MG63 (cell line): ENCODE results near the gene NRN1. TPM values are rescaled to one million over a fixed set of nuclear protein-coding genes. Genes with fewer than 3 reads are reported as not detected.
A peak's percentile ranks its signal among the peaks of the same experiment; 100 is the strongest.
"Not testable (repeated sequence)": the region's sequence is repeated elsewhere in the genome, so short reads cannot be mapped to it uniquely, and the experiment has no call there.

Source experiments
- DNase-seq: peaks from one replicate; pipeline ENCODE4 v3.0.0-alpha.2; 2020
- H3K27me3 ChIP-seq: fragments of 250-450 bp; sonication (Bioruptor Pico); 2 replicates; pipeline ENCODE4 v1.5.1; 2020; ENCODE audit warnings: mild to moderate bottlenecking, moderate library complexity
- H3K36me3 ChIP-seq: fragments of 250-450 bp; sonication (Bioruptor Pico); 2 replicates; pipeline ENCODE4 v1.5.1; 2020; ENCODE audit warnings: mild to moderate bottlenecking, moderate library complexity
- H3K4me3 ChIP-seq: fragments of 250-450 bp; sonication (Bioruptor Pico); 2 replicates; pipeline ENCODE4 v1.5.1; 2020; ENCODE audit warnings: mild to moderate bottlenecking, moderate library complexity
- H3K9me3 ChIP-seq: fragments of 250-450 bp; sonication (Bioruptor Pico); 2 replicates; pipeline ENCODE4 v1.5.1; 2020; ENCODE audit warnings: mild to moderate bottlenecking, moderate library complexity
- total RNA-seq: library from RNA; depleted of rRNA; stranded (reverse); fragments of >200 nt; shearing (Covaris generic); gene quantifications from 2 replicates; pipeline ENCODE4 v1.2.3, GENCODE V29; 2014; ENCODE audit warnings: low replicate concordance

NRN1 gene
- total RNA-seq, 1 experiment from 2014 or later: 44.1 TPM

GRCh38 chr6:5995658-5995948, 11.1 kb downstream of the NRN1 start:
- Histone ChIP-seq H3K36me3 (peaks cover 4% of the 10 kb centered on the region), H3K4me3 (no peak overlapping the region; the same call in 1 of the 2 replicates), H3K27me3 (no peaks in the 10 kb centered on the region), H3K9me3 (no peaks in the 10 kb centered on the region)
- DNase-seq: no peak

GRCh38 chr6:5994999-5995657, 11.6 kb downstream of the NRN1 start:
- no peaks in the 10 kb centered on the region for H3K9me3 ChIP-seq

GRCh38 chr6:5994234-5994998, 12.3 kb downstream of the NRN1 start:
- no peak for DNase-seq
- Histone ChIP-seq H3K27me3 (no peaks in the 10 kb centered on the region), H3K36me3 (peaks cover 4% of the 10 kb centered on the region; the same call in 1 of the 2 replicates), H3K4me3 (no peak overlapping the region), H3K9me3 (no peaks in the 10 kb centered on the region)

More at GRCh38 chr6:5994999-5995657, 11.6 kb downstream of the NRN1 start:
- Histone ChIP-seq H3K27me3 (no peaks in the 10 kb centered on the region), H3K36me3 (peaks cover 4% of the 10 kb centered on the region; the same call in 1 of the 2 replicates), H3K4me3 (no peak overlapping the region)
- DNase-seq: no peak

- no peak overlapping the region for H3K4me3 ChIP-seq
- DNase-seq: no peak
- H3K36me3 ChIP-seq: no peaks in the 10 kb centered on the region; the same call in 1 of the 2 replicates
- H3K9me3 ChIP-seq: no peaks in the 10 kb centered on the region
- no peaks in the 10 kb centered on the region for H3K27me3 ChIP-seq
Measured at GRCh38 chr6:5992551-5993225, 14.0 kb downstream of the NRN1 start.

GRCh38 chr6:5990786-5991185, 15.9 kb downstream of the NRN1 start:
- H3K9me3 ChIP-seq: no peaks in the 10 kb centered on the region
- no peak overlapping the region for H3K4me3 ChIP-seq
- H3K27me3 ChIP-seq: no peaks in the 10 kb centered on the region
- no peak for DNase-seq
- H3K36me3 ChIP-seq: no peaks in the 10 kb centered on the region

- Histone ChIP-seq H3K27me3 (no peaks in the 10 kb centered on the region), H3K4me3 (no peak overlapping the region), H3K36me3 (no peaks in the 10 kb centered on the region), H3K9me3 (no peaks in the 10 kb centered on the region)
- DNase-seq: peak; percentile 64
Measured at GRCh38 chr6:5989141-5989723, 17.5 kb downstream of the NRN1 start.

- Histone ChIP-seq H3K4me3 (no peak overlapping the region), H3K36me3 (no peaks in the 10 kb centered on the region), H3K27me3 (no peaks in the 10 kb centered on the region), H3K9me3 (no peaks in the 10 kb centered on the region)
- no peak for DNase-seq
Measured at GRCh38 chr6:5986861-5987260, 19.9 kb downstream of the NRN1 start.

- no peaks in the 10 kb centered on the region for H3K27me3 ChIP-seq
- DNase-seq: no peak
- H3K9me3 ChIP-seq: no peaks in the 10 kb centered on the region
- H3K36me3 ChIP-seq: no peaks in the 10 kb centered on the region
- H3K4me3 ChIP-seq: no peak overlapping the region
Measured at GRCh38 chr6:5984150-5985089, 22.3 kb downstream of the NRN1 start.

- H3K9me3 ChIP-seq: no peaks in the 10 kb centered on the region
- no peak for DNase-seq
- H3K36me3 ChIP-seq: no peaks in the 10 kb centered on the region
- no peak overlapping the region for H3K4me3 ChIP-seq
- no peaks in the 10 kb centered on the region for H3K27me3 ChIP-seq
Measured at GRCh38 chr6:5981126-5982026, 25.3 kb downstream of the NRN1 start.

- H3K9me3 ChIP-seq: no peaks in the 10 kb centered on the region
- H3K36me3 ChIP-seq: no peaks in the 10 kb centered on the region
- no peak overlapping the region for H3K4me3 ChIP-seq
- H3K27me3 ChIP-seq: no peaks in the 10 kb centered on the region
- DNase-seq: no peak
Measured at GRCh38 chr6:5979650-5980420, 26.9 kb downstream of the NRN1 start.

- Histone ChIP-seq H3K36me3 (no peaks in the 10 kb centered on the region), H3K27me3 (no peaks in the 10 kb centered on the region), H3K9me3 (no peaks in the 10 kb centered on the region), H3K4me3 (no peak overlapping the region)
- DNase-seq: no peak
Measured at GRCh38 chr6:5976811-5977210, 29.9 kb downstream of the NRN1 start.

- DNase-seq: peak; percentile 91
- no peak overlapping the region for H3K4me3 ChIP-seq
- no peaks in the 10 kb centered on the region for H3K27me3 ChIP-seq
- H3K9me3 ChIP-seq: no peaks in the 10 kb centered on the region
- H3K36me3 ChIP-seq: no peaks in the 10 kb centered on the region
Measured at GRCh38 chr6:5968817-5969734, 37.6 kb downstream of the NRN1 start.

GRCh38 chr6:5968036-5968435, 38.7 kb downstream of the NRN1 start:
- not testable (repeated sequence) for H3K36me3 ChIP-seq, H3K4me3 ChIP-seq, H3K27me3 ChIP-seq, DNase-seq, H3K9me3 ChIP-seq

- no peaks in the 10 kb centered on the region for H3K36me3 ChIP-seq
- H3K4me3 ChIP-seq: no peak overlapping the region
- H3K27me3 ChIP-seq: no peaks in the 10 kb centered on the region
- DNase-seq: peak; percentile 48
- peaks cover 2% of the 10 kb centered on the region; the same call in 1 of the 2 replicates for H3K9me3 ChIP-seq
Measured at GRCh38 chr6:5967594-5967993, 39.1 kb downstream of the NRN1 start.
